Thymus (tissue), 14 donors: ENCODE data around the gene SLC16A3. TPM values are rescaled to one million over a fixed set of nuclear protein-coding genes. Genes with fewer than 3 reads are reported as not detected.
A peak's percentile ranks its signal among the peaks of the same experiment; 100 is the strongest.

ENCODE experiments used
- DNase-seq, 9 donors: peaks; one replicate each; pipeline ENCODE4 v3.0.0-alpha.2; 2013; ENCODE audit warnings: low spot score in 9 of 9, low read depth in 6 of 9, missing footprints in 1 of 9
- H3K27ac ChIP-seq, 2 donors: one replicate each; pipeline ENCODE4 v1.5.1; 2013; ENCODE audit warnings: control low read depth in 1 of 2, low read depth in 1 of 2, low read length in 1 of 2, mild to moderate bottlenecking in 1 of 2, moderate library complexity in 1 of 2
- H3K27me3 ChIP-seq, 2 donors: one replicate each; pipeline ENCODE4 v1.5.1; 2013; ENCODE audit warnings: low read length in 1 of 2; ENCODE audit not compliant: control insufficient read depth in 2 of 2, insufficient read depth in 1 of 2
- H3K36me3 ChIP-seq, 2 donors: one replicate each; pipeline ENCODE4 v1.5.1; 2013; ENCODE audit warnings: low read length in 1 of 2, mild to moderate bottlenecking in 1 of 2, moderate library complexity in 1 of 2; ENCODE audit not compliant: control insufficient read depth in 2 of 2, insufficient read depth in 2 of 2
- H3K4me1 ChIP-seq, 2 donors: one replicate each; pipeline ENCODE4 v1.5.1; 2013; ENCODE audit warnings: low read length in 2 of 2; ENCODE audit not compliant: control insufficient read depth in 2 of 2, insufficient read depth in 2 of 2
- H3K4me3 ChIP-seq, 2 donors: one replicate each; pipeline ENCODE4 v1.5.1; 2013; ENCODE audit warnings: low read length in 2 of 2, control low read depth in 1 of 2, mild to moderate bottlenecking in 1 of 2
- H3K9me3 ChIP-seq, 2 donors: one replicate each; pipeline ENCODE4 v1.5.1; 2013; ENCODE audit warnings: low read length in 1 of 2, mild to moderate bottlenecking in 1 of 2; ENCODE audit not compliant: control insufficient read depth in 2 of 2, insufficient read depth in 1 of 2
- WGBS: extraction: QIAGEN DNeasy Blood & Tissue Kit; methylation state at CpG from one replicate; pipeline ENCODE4 v1.1.7; 2013; 5-methylcytosine and 5-hydroxymethylcytosine counted together
- long read RNA-seq, 10 donors: transcript quantifications; one replicate each; lab custom pipeline, GENCODE V29; 2026
- polyA plus RNA-seq: library from polyadenylated mRNA; stranded (reverse); fragments of 200-250 nt; gene quantifications from one replicate; pipeline ENCODE4 v1.2.3, GENCODE V29; 2013
- total RNA-seq: library from RNA; stranded (reverse); fragments of 120-200 nt; gene quantifications from one replicate; pipeline ENCODE4 v1.2.4, GENCODE V29; 2013
- donor health status: healthy.

Gene SLC16A3
- total RNA-seq (17.3 TPM), polyA plus RNA-seq (30.2 TPM)
- long read RNA-seq, donor 1, result 0 reads
- long read RNA-seq, donor 2, full-length matches to known transcripts, result 8 of 8 reads
- long read RNA-seq, donor 2, partial matches to known transcripts, result 0 of 8 reads
- long read RNA-seq, donor 2, other reads (novel, unspliced or antisense), result 0 of 8 reads
- long read RNA-seq, donor 3, full-length matches to known transcripts, result 9 of 9 reads
- long read RNA-seq, donor 3, partial matches to known transcripts, result 0 of 9 reads
- long read RNA-seq, donor 3, other reads (novel, unspliced or antisense), result 0 of 9 reads
- long read RNA-seq, donor 4, full-length matches to known transcripts, result 1 of 1 reads
- long read RNA-seq, donor 4, partial matches to known transcripts, result 0 of 1 reads
- long read RNA-seq, donor 4, other reads (novel, unspliced or antisense), result 0 of 1 reads
- long read RNA-seq, donor 5, full-length matches to known transcripts, result 16 of 32 reads
- long read RNA-seq, donor 5, partial matches to known transcripts, result 5 of 32 reads
- long read RNA-seq, donor 5, other reads (novel, unspliced or antisense), result 11 of 32 reads
- long read RNA-seq, donor 6, partial matches to known transcripts, result 0 of 3 reads
- long read RNA-seq, donor 6, other reads (novel, unspliced or antisense), result 0 of 3 reads
- long read RNA-seq, donor 7, transcript SLC16A3-214 (5 exons, 2,002 nt), result major isoform, 8 of 13 reads
- long read RNA-seq, donor 7, partial matches to known transcripts, result 0 of 13 reads
- long read RNA-seq, donor 7, other reads (novel, unspliced or antisense), result 5 of 13 reads
- long read RNA-seq, donor 8, partial matches to known transcripts, result 0 of 2 reads
- long read RNA-seq, donor 8, other reads (novel, unspliced or antisense), result 0 of 2 reads
- long read RNA-seq, donor 9, partial matches to known transcripts, result 5 of 6 reads
- long read RNA-seq, donor 9, other reads (novel, unspliced or antisense), result 0 of 6 reads
- long read RNA-seq, donor 10, partial matches to known transcripts, result 0 of 1 reads
- long read RNA-seq, donor 10, other reads (novel, unspliced or antisense), result 0 of 1 reads

DNA sequence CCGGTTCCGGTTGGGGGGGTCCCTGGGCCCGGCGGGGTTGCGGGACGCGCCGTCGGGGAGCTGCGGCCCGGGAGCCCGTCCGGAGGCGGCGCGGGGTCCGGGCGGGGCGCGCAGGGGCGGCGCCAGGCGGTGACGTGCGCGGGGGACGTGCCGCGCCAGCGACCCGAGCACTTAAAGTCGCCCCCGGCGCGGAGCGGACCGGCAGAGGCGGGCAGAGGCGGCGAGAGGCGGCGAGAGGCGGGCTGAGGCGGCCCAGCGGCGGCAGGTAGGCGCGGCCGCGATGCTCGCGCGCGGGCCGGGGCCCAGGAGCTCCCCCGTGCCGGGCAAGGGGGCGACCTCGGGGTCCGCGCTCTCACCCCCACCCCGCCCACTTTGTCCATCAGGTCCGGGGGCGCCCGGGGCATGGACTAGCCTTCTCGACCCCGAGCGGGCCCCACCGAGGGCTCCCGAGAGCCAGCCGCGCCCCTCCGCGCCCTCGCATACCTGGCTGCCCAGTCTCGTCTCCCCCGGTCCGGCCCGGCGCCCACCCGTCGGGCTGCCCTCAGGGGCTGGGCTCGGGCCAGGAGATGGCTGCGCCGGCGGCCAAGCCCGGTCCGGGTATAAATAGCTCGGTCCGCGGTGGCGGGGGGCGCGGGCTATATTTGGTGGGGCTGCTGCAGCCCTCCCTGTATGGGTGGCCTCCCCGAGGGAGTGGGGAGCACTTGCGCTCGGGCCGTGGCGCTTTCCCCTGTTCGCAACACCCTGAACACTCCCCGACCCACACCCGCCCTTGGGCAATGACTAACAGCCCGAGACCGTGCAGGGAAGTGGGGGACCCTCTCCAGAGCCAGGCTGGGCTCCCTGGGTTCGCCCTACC lies at the start of gene SLC16A3:
SLC16A3 (plus strand) TSS at position 201 of the 856 bp plus-strand sequence. CDS start 6,967 bp downstream, outside the sequence.
- peaks cover 30 to 33% of the 10 kb centered on the region in 2 donors for H3K4me1 ChIP-seq
- 11% methylated on average over 105 of the region's 105 CpGs for WGBS
- peaks cover 0 to 18% of the 10 kb centered on the region in 2 donors for H3K9me3 ChIP-seq

DNA sequence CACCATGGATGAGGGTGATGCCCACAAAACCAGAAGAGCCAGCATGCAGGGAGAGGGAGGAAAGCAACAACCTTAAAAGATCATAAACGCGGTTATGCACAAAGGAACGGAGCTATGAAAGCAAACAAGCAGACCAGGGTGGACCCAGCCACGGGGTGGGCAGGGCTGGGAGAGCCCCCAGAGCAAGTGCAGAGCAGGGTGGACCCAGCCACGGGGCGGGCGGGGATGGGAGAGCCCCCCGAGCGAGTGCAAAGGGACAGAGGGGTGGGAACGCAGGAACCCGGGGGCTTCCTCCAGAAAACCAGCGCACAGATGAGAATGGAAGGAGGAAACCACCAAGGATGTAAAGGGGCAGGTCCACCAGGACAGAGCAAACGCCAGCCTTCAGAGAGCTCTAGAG lies 49.4 kb upstream of the SLC16A3 start:
- 94% methylated on average over 13 of the region's 13 CpGs for WGBS
- peaks cover 43 to 49% of the 10 kb centered on the region in 2 donors for H3K36me3 ChIP-seq
- DNase-seq, result no peak
- H3K9me3 ChIP-seq, result no peaks in the 10 kb centered on the region
- H3K27me3 ChIP-seq, result no peaks in the 10 kb centered on the region
- H3K27ac ChIP-seq, result no peak overlapping the region
- H3K4me1 ChIP-seq, result no peaks in the 10 kb centered on the region
- H3K4me3 ChIP-seq, result no peak overlapping the region

More for the DNA sequence above, at the start of gene SLC16A3:
- H3K27ac ChIP-seq, result peak within 1 kb of the TSS; percentile 43 to 64
- no peaks in the 10 kb centered on the region for H3K36me3 ChIP-seq
- DNase-seq, result peak in 1 of 9 donors; percentile 56
- H3K4me3 ChIP-seq, result peak within 1 kb of the TSS; percentile 54 to 69
- peaks cover 32 to 73% of the 10 kb centered on the region in 2 donors for H3K27me3 ChIP-seq

DNA sequence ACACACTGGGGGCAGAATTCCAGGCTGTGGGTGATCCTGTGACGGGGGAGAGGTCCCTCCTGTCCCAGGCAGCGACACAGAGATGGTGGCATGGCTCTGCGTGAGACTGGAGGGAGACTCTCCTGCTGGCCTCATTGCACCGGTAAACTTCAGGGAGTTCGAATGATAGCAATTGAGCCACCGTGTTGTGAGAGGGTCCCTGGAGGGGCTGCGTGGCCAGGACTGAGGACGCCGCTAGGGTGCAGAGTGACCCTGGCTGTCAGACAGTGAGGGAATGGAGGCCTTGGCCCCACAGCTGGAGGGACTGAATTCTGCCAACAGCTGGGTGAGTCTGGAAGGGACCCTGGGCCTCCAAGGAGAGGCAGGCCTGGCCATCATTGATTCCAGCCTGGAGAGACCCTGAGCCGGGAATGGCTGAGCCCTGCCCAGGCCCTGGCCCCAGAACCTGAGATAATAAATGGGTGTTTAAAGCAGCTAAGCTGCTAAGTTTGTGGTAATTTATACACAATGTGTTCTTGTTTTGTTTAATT lies 48.8 kb upstream of the SLC16A3 start:
- Histone ChIP-seq H3K4me1 (no peaks in the 10 kb centered on the region), H3K36me3 (peaks cover 49 to 54% of the 10 kb centered on the region in 2 donors), H3K9me3 (no peaks in the 10 kb centered on the region), H3K4me3 (no peak overlapping the region), H3K27ac (no peak overlapping the region), H3K27me3 (no peaks in the 10 kb centered on the region)
- 97% methylated on average over 10 of the region's 10 CpGs for WGBS
- no peak for DNase-seq

DNA sequence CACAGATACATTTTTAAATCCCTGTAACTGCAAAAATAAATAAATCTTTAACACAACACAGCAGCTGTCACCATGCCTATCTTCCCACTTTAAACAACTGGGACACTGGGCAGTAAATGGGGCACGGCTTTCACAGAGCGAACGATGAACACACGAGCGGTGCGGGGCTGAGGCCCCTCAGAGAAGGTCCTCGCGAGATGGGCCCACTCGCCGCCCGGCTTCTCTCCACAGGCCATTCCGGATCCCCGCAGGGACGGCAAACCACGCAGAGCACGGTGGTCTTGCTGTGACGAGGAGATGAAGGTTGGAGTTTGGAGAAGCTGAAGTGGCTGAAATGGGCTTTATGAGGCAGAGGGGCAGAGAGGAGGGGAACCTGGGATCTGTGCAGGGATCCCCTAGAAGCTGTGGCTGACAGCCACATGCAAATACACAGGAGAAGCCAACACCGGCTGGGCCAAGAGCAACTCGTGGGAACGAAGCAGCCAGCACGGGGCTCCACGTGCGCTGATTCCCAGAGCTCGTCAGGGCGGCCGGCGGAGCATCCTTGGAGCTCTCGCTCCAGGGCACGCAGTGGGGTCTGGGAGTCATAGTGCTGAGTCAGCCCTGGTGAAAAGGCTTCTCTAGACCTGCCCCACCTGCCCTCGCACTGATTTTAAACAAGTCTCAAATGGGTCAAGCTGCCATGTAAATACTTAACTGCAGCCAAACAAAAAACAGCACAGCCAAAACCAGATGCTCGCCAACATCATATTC lies 47.9 kb upstream of the SLC16A3 start:
- WGBS, result 97% methylated on average over 31 of the region's 31 CpGs
- H3K4me1 ChIP-seq, result no peaks in the 10 kb centered on the region
- H3K4me3 ChIP-seq, result no peak overlapping the region
- H3K9me3 ChIP-seq, result no peaks in the 10 kb centered on the region
- H3K36me3 ChIP-seq, result peaks cover 55 to 57% of the 10 kb centered on the region in 2 donors
- DNase-seq, result no peak
- no peaks in the 10 kb centered on the region for H3K27me3 ChIP-seq
- no peak overlapping the region for H3K27ac ChIP-seq

DNA sequence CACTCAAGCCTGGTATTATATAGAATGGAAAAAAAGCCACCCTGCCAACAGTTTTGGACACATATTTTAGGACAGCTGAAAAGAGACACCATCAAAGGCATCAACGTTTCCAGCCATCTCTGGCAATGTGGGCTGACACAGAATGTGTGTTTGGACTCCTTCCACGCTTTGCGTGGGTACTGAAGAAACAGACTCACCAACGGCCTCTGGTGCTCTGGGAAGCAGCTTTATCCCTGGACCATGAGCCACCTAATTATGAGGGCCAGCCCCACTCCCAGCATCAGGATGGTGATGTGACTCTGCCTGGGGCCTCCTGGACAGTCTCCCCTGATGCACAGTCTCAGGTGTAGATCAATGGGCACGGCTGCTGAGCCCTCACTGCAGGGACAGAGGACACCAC lies 44.1 kb upstream of the SLC16A3 start:
- no peak overlapping the region for H3K27ac ChIP-seq
- H3K9me3 ChIP-seq, result no peaks in the 10 kb centered on the region
- H3K27me3 ChIP-seq, result no peaks in the 10 kb centered on the region
- no peak for DNase-seq
- peaks cover 51 to 54% of the 10 kb centered on the region in 2 donors for H3K36me3 ChIP-seq
- H3K4me1 ChIP-seq, result no peaks in the 10 kb centered on the region
- no peak overlapping the region for H3K4me3 ChIP-seq
- WGBS, result 99% methylated on average over 5 of the region's 5 CpGs

DNA sequence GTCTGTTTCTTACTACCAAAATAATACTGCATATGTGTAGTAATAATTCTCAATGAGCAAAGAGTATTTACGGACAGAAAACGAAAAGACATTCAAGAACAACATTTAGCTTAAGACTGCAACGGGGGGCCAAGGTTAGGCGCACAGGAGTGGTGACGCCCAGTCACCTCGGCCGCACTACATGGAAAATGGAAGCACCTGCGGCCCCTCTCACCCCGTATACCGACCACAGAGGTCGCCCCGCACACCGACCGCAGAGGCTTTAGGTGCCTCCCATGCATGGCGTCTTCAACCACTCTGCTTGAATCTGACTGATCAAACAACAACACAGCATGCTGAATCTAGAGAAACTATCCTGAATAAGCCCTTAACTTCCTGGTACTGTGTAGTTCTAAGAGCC lies 42.6 kb upstream of the SLC16A3 start:
- Histone ChIP-seq H3K4me3 (no peak overlapping the region), H3K27me3 (no peaks in the 10 kb centered on the region), H3K4me1 (no peaks in the 10 kb centered on the region), H3K36me3 (peaks cover 43 to 52% of the 10 kb centered on the region in 2 donors), H3K9me3 (no peaks in the 10 kb centered on the region), H3K27ac (no peak overlapping the region)
- WGBS, result 99% methylated on average over 15 of the region's 15 CpGs
- DNase-seq, result no peak

DNA sequence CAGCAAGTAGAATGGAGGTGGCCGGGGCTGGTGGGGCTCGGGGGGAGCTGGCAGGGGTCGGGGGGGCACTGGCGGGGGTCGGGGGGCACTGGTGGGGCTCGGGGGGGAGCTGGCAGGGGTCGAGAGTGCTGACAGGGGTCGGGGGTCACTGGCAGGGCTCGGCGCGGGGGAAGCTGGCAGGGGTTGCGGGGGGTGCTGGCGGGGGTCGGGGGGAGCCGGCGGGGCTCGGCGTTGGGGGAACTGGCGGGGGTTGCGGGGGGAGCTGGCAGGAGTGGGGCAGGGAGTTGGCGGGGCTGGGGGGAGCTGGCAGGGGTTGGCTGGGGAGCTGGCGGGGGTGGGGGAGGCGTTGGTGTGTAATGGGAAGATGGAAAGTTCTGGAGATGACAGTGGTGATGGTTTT lies 41.3 kb upstream of the SLC16A3 start:
- 98% methylated on average over 23 of the region's 23 CpGs for WGBS
- Histone ChIP-seq H3K4me3 (no peak overlapping the region), H3K27ac (no peak overlapping the region), H3K27me3 (no peaks in the 10 kb centered on the region), H3K9me3 (no peaks in the 10 kb centered on the region), H3K4me1 (no peaks in the 10 kb centered on the region), H3K36me3 (peaks cover 42 to 60% of the 10 kb centered on the region in 2 donors)
- DNase-seq, result no peak
